Mononuclear cell (primary cell): ENCODE data around the gene TIE1. TPM values are rescaled to one million over a fixed set of nuclear protein-coding genes. Genes with fewer than 3 reads are reported as not detected.

Experiments
- H3K27me3 ChIP-seq: 2 replicates; pipeline ENCODE4 v1.6.0; 2011; ENCODE audit warnings: low read length, control low read depth; ENCODE audit not compliant: insufficient read depth
- H3K4me1 ChIP-seq: 2 replicates; pipeline ENCODE4 v1.5.1; 2011; ENCODE audit warnings: mild to moderate bottlenecking, low read length, control low read depth; ENCODE audit not compliant: insufficient read depth
- H3K4me3 ChIP-seq: 2 replicates; pipeline ENCODE4 v1.5.1; 2011; ENCODE audit warnings: mild to moderate bottlenecking, low read length, moderate library complexity
- H3K9me3 ChIP-seq: 2 replicates; pipeline ENCODE4 v1.5.1; 2011; ENCODE audit warnings: low read depth, mild to moderate bottlenecking, control low read depth, low read length
- total RNA-seq: library from RNA; depleted of rRNA; stranded (reverse); fragments of >200 nt; gene quantifications from one replicate; pipeline ENCODE4 v1.2.3, GENCODE V29; 2012

The TIE1 gene
- total RNA-seq, 1 donor: 0.94 TPM

GRCh38 chr1:43348343-43348808 lies 47.6 kb downstream of the TIE1 start:
- no peak overlapping the region for H3K4me3 ChIP-seq
- no peaks in the 10 kb centered on the region for H3K4me1 ChIP-seq
- no peaks in the 10 kb centered on the region for H3K27me3 ChIP-seq
- no peaks in the 10 kb centered on the region for H3K9me3 ChIP-seq

GRCh38 chr1:43348809-43349593 lies 48.2 kb downstream of the TIE1 start:
- Histone ChIP-seq H3K4me3 (peak overlapping the region; percentile 13), H3K27me3 (no peaks in the 10 kb centered on the region)

GRCh38 chr1:43349594-43350306 lies 49.0 kb downstream of the TIE1 start:
- Histone ChIP-seq H3K4me1 (no peaks in the 10 kb centered on the region), H3K9me3 (no peaks in the 10 kb centered on the region), H3K27me3 (no peaks in the 10 kb centered on the region), H3K4me3 (peak overlapping the region; percentile 13)

More at GRCh38 chr1:43348809-43349593, 48.2 kb downstream of the TIE1 start:
- H3K9me3 ChIP-seq: no peaks in the 10 kb centered on the region
- H3K4me1 ChIP-seq: no peaks in the 10 kb centered on the region

GRCh38 chr1:43350976-43351375 lies 50.2 kb downstream of the TIE1 start:
- Histone ChIP-seq H3K27me3 (no peaks in the 10 kb centered on the region), H3K9me3 (no peaks in the 10 kb centered on the region), H3K4me3 (no peak overlapping the region), H3K4me1 (no peaks in the 10 kb centered on the region)

GRCh38 chr1:43351421-43352350 lies 50.9 kb downstream of the TIE1 start:
- H3K27me3 ChIP-seq: no peaks in the 10 kb centered on the region
- H3K9me3 ChIP-seq: no peaks in the 10 kb centered on the region
- H3K4me3 ChIP-seq: no peak overlapping the region
- no peaks in the 10 kb centered on the region for H3K4me1 ChIP-seq

- Histone ChIP-seq H3K4me3 (no peak overlapping the region), H3K9me3 (no peaks in the 10 kb centered on the region), H3K27me3 (no peaks in the 10 kb centered on the region), H3K4me1 (no peaks in the 10 kb centered on the region)
Observed at GRCh38 chr1:43352351-43352705, 51.5 kb downstream of the TIE1 start.

- H3K9me3 ChIP-seq: no peaks in the 10 kb centered on the region
- peaks cover 4% of the 10 kb centered on the region for H3K4me1 ChIP-seq
- H3K4me3 ChIP-seq: no peak overlapping the region
- no peaks in the 10 kb centered on the region for H3K27me3 ChIP-seq
Observed at GRCh38 chr1:43352881-43353280, 52.1 kb downstream of the TIE1 start.

GRCh38 chr1:43354471-43354870 lies 53.7 kb downstream of the TIE1 start:
- Histone ChIP-seq H3K27me3 (no peaks in the 10 kb centered on the region), H3K9me3 (no peaks in the 10 kb centered on the region), H3K4me1 (peaks cover 15% of the 10 kb centered on the region), H3K4me3 (no peak overlapping the region)

- Histone ChIP-seq H3K27me3 (no peaks in the 10 kb centered on the region), H3K9me3 (no peaks in the 10 kb centered on the region), H3K4me3 (no peak overlapping the region), H3K4me1 (peaks cover 20% of the 10 kb centered on the region)
Observed at GRCh38 chr1:43354936-43355335, 54.2 kb downstream of the TIE1 start.

GRCh38 chr1:43357251-43357650 lies 56.5 kb downstream of the TIE1 start:
- H3K4me1 ChIP-seq: peaks cover 43% of the 10 kb centered on the region
- H3K27me3 ChIP-seq: no peaks in the 10 kb centered on the region
- H3K9me3 ChIP-seq: no peaks in the 10 kb centered on the region
- H3K4me3 ChIP-seq: no peak overlapping the region

- Histone ChIP-seq H3K4me3 (peak overlapping the region; percentile 61), H3K27me3 (no peaks in the 10 kb centered on the region), H3K9me3 (no peaks in the 10 kb centered on the region), H3K4me1 (peaks cover 43% of the 10 kb centered on the region)
Observed at GRCh38 chr1:43358121-43358745, 57.5 kb downstream of the TIE1 start.

GRCh38 chr1:43358746-43359693 lies 58.2 kb downstream of the TIE1 start, which contains the start of gene CDC20:
Gene CDC20 (plus strand): TSS chr1:43358981. CDS start chr1:43359216, 235 bp downstream.
- H3K27me3 ChIP-seq: no peaks in the 10 kb centered on the region
- peak within 1 kb of the TSS; percentile 61 for H3K4me3 ChIP-seq
- H3K9me3 ChIP-seq: no peaks in the 10 kb centered on the region
- H3K4me1 ChIP-seq: peaks cover 48% of the 10 kb centered on the region

- Histone ChIP-seq H3K27me3 (no peaks in the 10 kb centered on the region), H3K9me3 (no peaks in the 10 kb centered on the region), H3K4me1 (peaks cover 48% of the 10 kb centered on the region), H3K4me3 (no peak overlapping the region)
Observed at GRCh38 chr1:43359696-43360095, 58.9 kb downstream of the TIE1 start.
